GM18519 (cell line): ENCODE data around the gene SNORC.

Experiments
- ATAC-seq: cut with Tn5 transposase; IDR thresholded peaks from one replicate; pipeline ENCODE4 v1.9.1; 2021; ENCODE audit warnings: mild to moderate bottlenecking, moderate library complexity; ENCODE audit not compliant: unreplicated experiment, low FRiP score

SNORC gene

DNA sequence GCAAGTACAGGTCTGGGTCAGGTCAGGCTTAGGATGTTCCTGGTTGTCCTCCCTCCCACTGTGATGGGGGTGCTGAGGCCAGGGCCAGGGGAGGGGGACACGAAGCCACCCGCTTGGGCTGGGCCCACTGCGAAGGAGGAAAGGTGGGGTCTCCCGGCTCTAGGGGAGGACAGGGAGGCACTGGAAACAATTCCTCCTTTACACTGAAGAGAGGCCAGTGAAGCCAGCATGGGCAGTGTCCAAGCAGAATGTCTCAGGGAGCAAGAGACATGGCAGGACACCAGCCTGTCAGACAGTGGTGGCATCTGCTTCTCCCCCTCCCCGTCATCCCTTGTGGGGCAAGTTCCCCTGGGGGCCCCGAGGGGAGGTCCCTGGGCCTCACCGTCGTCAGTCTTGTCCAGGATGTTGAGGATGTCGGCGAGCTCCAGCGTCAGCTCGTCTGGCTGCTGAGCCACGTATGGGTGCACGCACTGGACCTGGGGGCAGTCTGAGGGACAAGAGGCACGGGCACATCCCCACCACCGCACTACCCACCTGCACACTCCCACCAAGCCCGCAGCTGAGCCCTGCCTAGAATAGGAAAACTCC, 10.8 kb downstream of the SNORC start:
- ATAC-seq = no peak

DNA sequence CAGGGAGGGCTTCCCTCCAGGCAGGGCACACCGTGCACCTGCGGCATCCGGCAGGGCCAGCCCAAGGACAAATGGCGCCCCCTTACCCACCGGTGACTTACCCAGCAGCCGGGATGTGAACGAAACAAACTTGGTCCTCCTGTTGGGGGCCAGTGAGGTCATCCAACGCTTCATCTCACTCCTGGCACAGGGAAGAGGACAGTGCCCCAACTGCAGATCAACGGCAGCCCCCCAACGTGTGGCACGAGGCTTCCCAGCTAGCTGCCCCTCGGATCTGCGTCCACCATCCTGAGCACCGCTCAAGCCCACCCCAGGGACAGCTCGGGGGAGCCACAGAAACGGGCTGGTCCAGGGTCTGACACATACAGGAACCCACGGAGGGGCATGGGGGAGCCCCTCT, 12.0 kb downstream of the SNORC start:
- ATAC-seq = no peak

GRCh38 chr2:232882505-232883115, 12.5 kb downstream of the SNORC start:
- no peak for ATAC-seq

DNA sequence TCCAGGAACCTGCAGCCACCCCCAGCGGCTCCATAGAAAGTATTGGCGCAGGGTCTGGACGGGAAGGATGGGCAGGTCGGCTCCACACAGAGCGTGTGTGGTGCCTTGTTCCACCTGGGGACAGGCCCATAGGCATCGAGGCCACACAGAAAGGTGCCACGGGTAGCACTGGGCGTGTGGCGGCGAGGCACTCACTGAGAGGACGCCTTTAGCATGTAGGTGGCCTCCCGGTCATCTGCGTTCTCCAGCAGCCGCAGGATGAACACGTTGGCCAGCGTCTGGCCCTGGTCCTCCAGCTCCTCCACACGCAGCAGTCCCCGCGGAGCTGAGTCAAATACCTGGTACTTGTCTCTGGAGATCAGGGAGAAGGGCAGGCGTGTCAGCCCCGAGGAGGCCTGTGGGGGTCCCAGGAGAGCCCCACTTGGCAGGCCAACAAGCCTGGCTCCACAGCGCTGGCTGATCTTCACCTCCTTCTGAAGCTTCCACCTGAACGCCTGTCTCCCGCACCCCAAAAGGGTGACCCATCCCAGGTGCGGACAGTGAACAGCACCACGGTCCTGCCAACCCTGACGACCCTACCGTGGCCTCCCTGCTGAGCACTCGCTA, 13.2 kb downstream of the SNORC start:
- ATAC-seq = no peak

- ATAC-seq = no peak
Observed at GRCh38 chr2:232884001-232884421, 13.9 kb downstream of the SNORC start.

DNA sequence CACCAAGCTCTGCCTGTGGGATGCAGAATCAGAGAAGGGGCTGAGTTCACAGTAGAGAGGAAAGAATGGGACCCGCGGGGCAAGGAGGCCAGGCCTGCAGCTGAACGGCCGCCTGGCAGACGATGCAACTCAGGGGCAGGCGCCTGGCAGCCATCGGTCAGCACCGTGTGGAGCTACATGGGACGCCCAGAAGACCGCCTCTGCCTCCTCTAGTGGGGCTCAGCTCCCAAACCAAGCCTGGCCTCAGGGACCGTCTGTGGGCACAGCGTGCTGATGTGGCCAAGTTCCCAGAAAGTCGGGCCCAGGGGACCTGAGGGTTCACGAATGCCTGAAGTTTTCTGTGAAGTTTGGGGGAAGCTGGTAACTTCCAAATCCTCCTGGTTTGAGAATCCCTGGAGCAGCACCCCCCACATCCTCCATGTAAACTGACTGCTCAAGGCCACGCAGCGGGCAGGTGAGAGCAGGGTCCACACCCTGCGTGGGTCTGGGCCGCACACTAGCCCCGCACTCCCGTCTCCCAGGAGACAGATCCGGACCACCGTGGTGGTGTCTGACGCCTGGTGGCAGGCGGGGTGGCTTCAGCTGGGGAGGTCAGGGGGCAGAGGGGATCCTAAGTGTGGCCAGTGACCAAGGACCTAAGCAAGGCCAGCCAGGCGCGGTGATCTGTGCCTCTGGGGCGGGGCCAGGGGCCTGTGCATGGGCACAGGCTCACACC, 14.6 kb downstream of the SNORC start:
- no peak for ATAC-seq

DNA sequence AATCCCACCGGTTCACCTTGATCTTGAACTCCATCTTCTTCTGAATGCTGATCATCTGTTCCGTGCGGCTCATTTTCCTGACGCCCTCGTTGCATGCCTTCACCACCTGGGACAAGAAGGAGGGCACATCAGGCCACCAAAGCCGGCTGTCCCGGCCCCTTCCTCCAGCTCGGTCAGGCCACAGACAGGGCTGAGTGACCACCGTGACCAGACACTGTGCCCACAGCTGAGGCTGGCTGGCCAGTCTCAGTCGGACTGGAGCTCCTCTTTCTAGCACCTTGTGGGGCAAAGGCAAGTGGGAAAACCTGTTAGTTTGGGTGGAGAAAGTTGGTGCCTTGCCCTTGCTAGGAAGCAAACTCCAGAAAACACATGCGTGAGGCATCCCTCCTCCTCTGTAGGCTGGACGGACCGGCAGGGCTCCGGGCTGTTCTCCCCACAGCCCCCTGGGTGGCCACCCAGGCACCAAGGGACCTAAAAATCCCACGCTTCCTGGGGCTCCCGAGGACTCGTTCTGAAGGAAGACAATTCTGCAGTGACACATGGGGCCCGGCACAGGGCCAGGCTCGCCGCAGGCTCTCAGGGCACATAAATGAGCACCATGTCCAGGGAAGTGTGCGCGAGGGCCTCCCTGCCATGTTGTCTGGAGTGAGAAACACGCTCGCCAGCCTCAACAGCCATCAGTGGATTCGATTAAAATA, 15.3 kb downstream of the SNORC start:
- no peak for ATAC-seq

DNA sequence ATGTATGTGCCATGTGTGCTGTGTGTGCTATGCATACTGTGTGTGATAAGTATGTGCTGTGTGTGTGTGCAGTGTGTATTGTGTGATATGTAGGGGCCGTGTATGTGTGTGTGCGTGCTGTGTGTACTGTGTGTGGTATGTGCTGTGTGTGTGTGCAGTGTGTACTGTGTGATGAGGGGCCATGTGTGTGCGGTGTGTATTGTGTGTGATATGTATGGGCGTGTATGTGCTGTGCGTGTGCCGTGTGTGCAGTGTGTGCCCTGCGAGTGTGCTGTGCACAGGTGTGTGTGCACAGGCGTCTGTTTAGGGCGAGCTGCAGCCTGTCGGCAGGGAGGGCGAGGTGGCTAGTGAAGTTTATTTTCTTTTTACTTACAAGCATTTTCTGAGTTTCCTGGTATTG, 16.1 kb downstream of the SNORC start:
- ATAC-seq = no peak

DNA sequence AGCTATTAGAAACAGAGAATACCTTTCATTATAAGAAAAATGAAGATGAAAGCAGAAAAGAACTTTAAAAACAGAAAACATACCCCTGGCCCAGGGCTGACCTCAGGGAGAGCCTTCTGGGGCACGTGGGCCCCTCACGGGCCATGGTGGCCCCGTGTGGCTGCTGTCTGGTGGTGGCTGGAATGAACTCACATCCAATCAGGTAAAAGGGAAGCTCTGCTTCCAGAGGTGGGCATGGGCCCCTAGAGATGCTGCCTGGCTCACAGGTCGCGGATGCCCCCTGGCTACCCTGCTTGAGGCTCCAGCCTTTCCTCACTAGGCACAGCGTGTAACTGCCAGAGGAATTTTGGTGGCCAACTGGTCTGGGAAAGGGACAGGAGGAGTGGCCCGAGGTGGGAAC, 16.6 kb downstream of the SNORC start:
- no peak for ATAC-seq

GRCh38 chr2:232887171-232887850, 17.2 kb downstream of the SNORC start:
- no peak for ATAC-seq

- ATAC-seq = no peak
Observed at GRCh38 chr2:232888099-232888836, 18.2 kb downstream of the SNORC start.

DNA sequence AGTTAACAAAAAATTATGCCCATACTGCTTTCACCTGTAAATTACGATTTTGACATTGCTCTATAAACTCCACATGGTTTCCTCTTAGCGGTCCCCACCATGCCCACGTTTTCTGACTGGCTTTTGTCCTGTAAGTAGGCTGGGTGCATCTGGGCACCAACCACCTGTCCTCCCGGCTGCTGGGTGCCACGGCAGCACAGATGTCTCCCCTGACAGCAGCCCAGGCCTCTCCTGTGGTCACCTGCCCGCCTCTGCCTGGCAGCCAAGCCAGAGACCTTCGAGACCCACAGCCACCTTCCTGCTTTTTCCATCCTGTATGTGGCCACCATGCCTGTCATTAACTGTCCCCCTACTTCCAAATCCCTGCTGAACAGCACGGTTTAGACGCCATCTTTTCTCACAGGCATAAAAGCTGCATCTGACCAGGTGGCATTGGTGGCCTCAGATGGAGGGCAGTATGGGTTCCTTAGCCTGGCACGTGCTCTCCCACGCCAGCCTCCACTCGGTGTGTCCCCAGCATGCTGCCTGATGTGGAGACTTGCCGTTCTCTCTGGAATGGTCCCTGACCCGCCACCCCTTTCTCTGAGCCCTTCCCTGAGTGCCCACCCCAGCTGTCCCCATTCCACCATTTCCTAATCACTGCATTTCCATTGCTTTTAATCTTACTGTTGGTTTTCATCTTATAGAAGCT, 18.9 kb downstream of the SNORC start:
- no peak for ATAC-seq

DNA sequence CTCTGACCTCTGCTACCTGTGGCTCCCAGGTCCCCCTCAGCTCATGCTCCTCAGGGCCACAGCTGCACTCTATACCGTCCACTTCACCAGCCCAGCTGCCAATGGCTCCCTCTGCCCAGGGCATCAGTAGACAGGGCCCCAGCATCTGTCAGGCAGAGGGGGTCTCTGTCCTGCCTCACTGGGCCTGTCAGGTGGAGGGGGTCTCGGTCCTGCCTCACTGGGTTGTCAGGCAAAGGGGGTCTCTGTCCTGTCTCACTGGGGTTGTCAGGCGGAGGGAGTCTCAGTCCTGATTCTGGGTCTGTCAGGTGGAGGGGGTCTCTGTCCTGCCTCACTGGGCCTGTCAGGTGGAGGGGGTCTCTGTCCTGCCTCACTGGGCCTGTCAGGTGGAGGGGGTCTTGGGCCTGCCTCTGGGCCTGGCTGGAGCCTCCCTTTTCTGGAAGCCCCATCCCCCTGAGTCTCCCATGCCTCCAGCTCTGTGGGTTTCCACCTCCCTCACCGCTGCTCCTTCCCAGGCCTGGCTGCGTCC, 19.9 kb downstream of the SNORC start:
- no peak for ATAC-seq

- no peak for ATAC-seq
Observed at GRCh38 chr2:232890536-232890895, 20.5 kb downstream of the SNORC start.

- no peak for ATAC-seq
Observed at GRCh38 chr2:232890896-232891601, 21.0 kb downstream of the SNORC start.

DNA sequence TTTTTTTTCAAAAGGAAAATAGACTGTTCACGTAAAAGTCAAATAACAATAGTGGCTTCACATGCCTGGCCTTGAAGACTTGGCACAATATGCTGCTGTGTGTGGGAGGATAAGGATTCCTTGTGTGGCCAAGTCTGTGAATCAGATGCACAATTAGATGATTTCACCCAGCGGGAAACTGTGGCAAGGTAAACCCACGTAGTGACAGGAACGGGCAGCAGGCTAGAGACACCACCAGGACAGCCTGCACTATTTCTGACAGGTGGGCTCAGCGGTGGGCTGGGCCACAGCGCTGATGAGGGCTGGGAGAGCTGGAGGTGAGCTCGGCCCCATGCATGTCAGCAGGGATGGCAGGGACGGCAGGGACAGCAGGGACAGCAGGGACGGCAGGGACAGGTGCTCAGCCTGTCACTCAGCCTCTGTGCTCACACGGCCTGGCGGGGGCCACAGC, 21.6 kb downstream of the SNORC start:
- ATAC-seq = no peak

- ATAC-seq = no peak
Observed at GRCh38 chr2:232892221-232892620, 22.2 kb downstream of the SNORC start.

- no peak for ATAC-seq
Observed at GRCh38 chr2:232892843-232893242, 22.8 kb downstream of the SNORC start.
